DND-41 (cell line): ENCODE measurements around the gene ATP9B.

Experiments
- ATAC-seq: fragments of 200-7000 bp; cut with Tn5 transposase; 3 replicates; pipeline ENCODE4 v1.9.1; 2021; ENCODE audit warnings: low read depth; ENCODE audit not compliant: insufficient read depth
- DNase-seq: peaks from one replicate; pipeline ENCODE4 v3.0.0-alpha.2; 2020
- H2AFZ ChIP-seq: 2 replicates; pipeline ENCODE4 v1.6.0; 2012; ENCODE audit warnings: low read depth, low read length
- H3K27ac ChIP-seq: 2 replicates; pipeline ENCODE4 v1.5.1; 2012; ENCODE audit warnings: low read length, inconsistent platforms
- H3K27me3 ChIP-seq: fragments of 200-600 bp; sonication (generic); 2 replicates; pipeline ENCODE4 v1.6.0; 2012; ENCODE audit warnings: low read length, mild to moderate bottlenecking, inconsistent platforms; ENCODE audit not compliant: insufficient read depth, poor library complexity
- H3K36me3 ChIP-seq: 2 replicates; pipeline ENCODE4 v1.5.1; 2012; ENCODE audit warnings: low read length, inconsistent platforms; ENCODE audit not compliant: insufficient read depth
- H3K4me1 ChIP-seq: 2 replicates; pipeline ENCODE4 v1.5.1; 2012; ENCODE audit warnings: mild to moderate bottlenecking, low read length; ENCODE audit not compliant: insufficient read depth
- H3K4me2 ChIP-seq: 2 replicates; pipeline ENCODE4 v1.6.0; 2012; ENCODE audit warnings: mild to moderate bottlenecking, moderate library complexity, low read length, inconsistent platforms; ENCODE audit not compliant: insufficient read depth
- H3K4me3 ChIP-seq, 2 experiments: fragments of 200-600 bp in 1 of 2; shearing (Covaris generic) in 1 of 2; 2 replicates each; pipeline ENCODE4 v1.5.1; 2012 to 2016; ENCODE audit warnings: inconsistent platforms in 2 of 2, low read length in 2 of 2, mild to moderate bottlenecking in 2 of 2, low read depth in 1 of 2, moderate library complexity in 1 of 2
- H3K79me2 ChIP-seq: 2 replicates; pipeline ENCODE4 v1.6.0; 2012; ENCODE audit warnings: low read length, inconsistent platforms; ENCODE audit not compliant: insufficient read depth
- H3K9ac ChIP-seq: 2 replicates; pipeline ENCODE4 v1.6.0; 2012; ENCODE audit warnings: low read depth, mild to moderate bottlenecking, inconsistent platforms, low read length, moderate library complexity
- H3K9me3 ChIP-seq: 2 replicates; pipeline ENCODE4 v1.5.1; 2012; ENCODE audit warnings: low read length, moderate library complexity, mild to moderate bottlenecking, inconsistent platforms; ENCODE audit not compliant: insufficient read depth, severe bottlenecking
- H4K20me1 ChIP-seq: 2 replicates; pipeline ENCODE4 v1.6.0; 2012; ENCODE audit warnings: low read length; ENCODE audit not compliant: insufficient read depth
- EZH2 ChIP-seq: IDR thresholded peaks from 3 replicates; pipeline ENCODE4 v1.6.1; 2012; ENCODE audit warnings: borderline replicate concordance, low read depth, mild to moderate bottlenecking, moderate library complexity, low read length, inconsistent platforms; ENCODE audit not compliant: severe bottlenecking
- TF ChIP-seq, protein P1 (sequence below): IDR thresholded peaks from 2 replicates; pipeline ENCODE4 v1.5.1; 2012; ENCODE audit warnings: borderline replicate concordance, low read length, moderate library complexity, mild to moderate bottlenecking; ENCODE audit not compliant: poor library complexity, severe bottlenecking; ENCODE audit errors: extremely low read depth

The ATP9B gene

DNA sequence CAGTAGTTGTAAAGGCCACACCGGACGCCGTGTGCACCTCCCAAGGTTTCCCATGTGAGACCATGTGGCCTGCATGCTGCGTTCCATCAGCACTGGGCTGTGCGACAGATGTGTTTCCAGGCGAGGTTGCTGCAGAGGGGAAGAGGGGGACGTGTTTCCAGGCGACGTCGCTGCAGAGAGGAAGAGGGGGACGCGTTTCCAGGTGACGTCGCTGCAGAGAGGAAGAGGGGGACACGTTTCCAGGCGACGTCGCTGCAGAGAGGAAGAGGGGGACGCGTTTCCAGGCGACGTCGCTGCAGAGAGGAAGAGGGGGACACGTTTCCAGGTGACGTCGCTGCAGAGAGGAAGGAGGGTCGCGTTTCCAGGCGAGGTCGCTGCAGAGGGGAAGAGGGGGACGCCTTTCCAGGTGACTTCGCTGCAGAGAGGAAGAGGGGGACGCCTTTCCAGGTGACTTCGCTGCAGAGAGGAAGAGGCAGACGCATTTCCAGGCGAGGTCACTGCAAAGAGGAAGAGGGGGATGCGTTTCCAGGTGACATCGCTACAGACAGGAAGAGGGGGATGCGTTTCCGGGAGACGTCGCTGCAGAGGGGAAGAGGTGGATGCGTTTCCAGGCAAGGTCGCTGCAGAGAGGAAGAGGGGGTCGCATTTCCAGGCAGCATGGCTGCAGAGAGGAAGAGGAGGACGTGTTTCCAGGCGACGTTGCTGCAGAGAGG is 351.0 kb downstream of the ATP9B start:
- Histone ChIP-seq H3K36me3 (peaks cover 16% of the 10 kb centered on the region), H3K4me1 (no peaks in the 10 kb centered on the region), H3K4me3 (no peak overlapping the region), H3K27me3 (no peaks in the 10 kb centered on the region), H3K79me2 (peaks cover 3% of the 10 kb centered on the region; the same call in 1 of the 2 replicates), H3K9ac (no peak overlapping the region), H3K27ac (no peak overlapping the region), H4K20me1 (peaks cover 31% of the 10 kb centered on the region), H3K4me2 (no peak overlapping the region), H2AFZ (no peak overlapping the region), H3K9me3 (no peaks in the 10 kb centered on the region)
- peak; percentile 20 for DNase-seq
- no peak for TF ChIP-seq EZH2
- TF ChIP-seq, protein P1, sequence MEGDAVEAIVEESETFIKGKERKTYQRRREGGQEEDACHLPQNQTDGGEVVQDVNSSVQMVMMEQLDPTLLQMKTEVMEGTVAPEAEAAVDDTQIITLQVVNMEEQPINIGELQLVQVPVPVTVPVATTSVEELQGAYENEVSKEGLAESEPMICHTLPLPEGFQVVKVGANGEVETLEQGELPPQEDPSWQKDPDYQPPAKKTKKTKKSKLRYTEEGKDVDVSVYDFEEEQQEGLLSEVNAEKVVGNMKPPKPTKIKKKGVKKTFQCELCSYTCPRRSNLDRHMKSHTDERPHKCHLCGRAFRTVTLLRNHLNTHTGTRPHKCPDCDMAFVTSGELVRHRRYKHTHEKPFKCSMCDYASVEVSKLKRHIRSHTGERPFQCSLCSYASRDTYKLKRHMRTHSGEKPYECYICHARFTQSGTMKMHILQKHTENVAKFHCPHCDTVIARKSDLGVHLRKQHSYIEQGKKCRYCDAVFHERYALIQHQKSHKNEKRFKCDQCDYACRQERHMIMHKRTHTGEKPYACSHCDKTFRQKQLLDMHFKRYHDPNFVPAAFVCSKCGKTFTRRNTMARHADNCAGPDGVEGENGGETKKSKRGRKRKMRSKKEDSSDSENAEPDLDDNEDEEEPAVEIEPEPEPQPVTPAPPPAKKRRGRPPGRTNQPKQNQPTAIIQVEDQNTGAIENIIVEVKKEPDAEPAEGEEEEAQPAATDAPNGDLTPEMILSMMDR, result no peak
- ATAC-seq, result no peak

DNA sequence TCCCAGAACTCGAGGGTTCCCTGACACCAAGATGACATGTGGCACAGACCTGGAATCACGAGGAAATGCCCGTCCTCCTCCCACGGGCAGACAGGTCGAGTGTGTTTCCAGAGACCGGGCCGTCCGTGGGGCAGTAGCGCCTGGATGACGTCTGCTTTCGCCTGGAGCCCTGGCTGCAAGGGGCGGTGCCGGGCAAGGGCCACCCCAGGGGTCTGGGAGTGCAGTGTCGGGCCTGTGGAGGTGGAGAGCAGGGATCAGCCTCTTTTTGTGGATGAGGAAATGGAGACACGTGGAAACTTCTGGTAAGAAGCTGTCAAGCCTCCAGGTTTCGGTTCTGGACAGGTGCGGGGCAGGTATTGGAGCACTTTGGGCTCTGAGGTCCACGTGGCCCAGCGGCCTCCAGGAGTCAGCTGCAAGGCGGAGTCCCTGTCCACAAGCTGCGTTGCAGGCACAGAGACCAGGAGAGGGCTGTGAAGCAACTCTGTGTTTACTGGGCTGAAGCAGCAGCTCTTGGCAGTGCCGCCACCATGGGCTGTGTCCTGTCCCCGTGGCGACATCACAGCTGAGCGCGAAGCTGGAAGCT is 352.2 kb downstream of the ATP9B start:
- Histone ChIP-seq H3K9ac (no peak overlapping the region), H4K20me1 (peaks cover 29% of the 10 kb centered on the region), H3K36me3 (peaks cover 16% of the 10 kb centered on the region), H3K4me3 (no peak overlapping the region), H3K4me2 (no peak overlapping the region), H3K27me3 (no peaks in the 10 kb centered on the region), H2AFZ (no peak overlapping the region), H3K27ac (no peak overlapping the region), H3K79me2 (peaks cover 3% of the 10 kb centered on the region; the same call in 1 of the 2 replicates), H3K4me1 (no peaks in the 10 kb centered on the region), H3K9me3 (no peaks in the 10 kb centered on the region)
- ATAC-seq (no peak), DNase-seq (no peak)
- TF ChIP-seq EZH2, result no peak
- TF ChIP-seq, protein P1, result no peak

DNA sequence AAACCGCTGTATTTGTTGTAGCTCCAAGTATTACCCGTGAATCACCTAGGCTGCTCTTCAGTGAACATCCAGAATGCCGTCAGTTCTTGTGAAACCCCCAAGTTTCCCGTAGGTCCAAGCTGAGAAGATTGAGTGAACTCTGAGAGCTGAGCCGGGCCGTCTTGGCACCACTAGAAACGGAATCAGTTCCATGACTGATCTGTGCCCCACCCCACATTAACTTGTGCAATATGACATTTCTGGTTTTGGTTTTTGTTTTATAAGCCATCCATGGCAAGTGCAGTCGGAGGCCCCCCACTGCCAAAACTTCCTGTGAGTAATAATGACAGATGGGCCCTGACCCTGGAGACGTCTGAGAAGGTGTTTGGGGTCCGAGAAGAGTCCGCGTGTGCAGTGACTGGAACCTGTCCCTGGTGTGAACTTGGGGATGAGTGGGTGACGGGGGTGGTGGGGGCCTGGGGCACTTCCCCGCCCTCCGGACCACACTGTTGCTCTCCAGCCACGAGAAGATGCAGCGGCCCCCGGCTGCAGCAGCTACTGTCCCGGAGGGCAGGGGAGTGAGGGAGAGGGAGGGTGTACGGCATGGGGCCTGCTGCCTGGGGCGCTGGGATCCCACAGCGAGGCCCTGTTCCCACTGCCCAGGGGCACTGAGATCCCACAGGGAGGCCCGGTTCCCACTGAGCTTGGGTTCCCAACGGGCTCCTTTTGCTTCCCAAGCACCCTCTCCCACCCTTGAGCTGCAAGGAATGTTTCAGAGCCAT is 353.0 kb downstream of the ATP9B start:
- H2AFZ ChIP-seq, result no peak overlapping the region
- peaks cover 3% of the 10 kb centered on the region; the same call in 1 of the 2 replicates for H3K79me2 ChIP-seq
- peaks cover 25% of the 10 kb centered on the region for H4K20me1 ChIP-seq
- H3K4me2 ChIP-seq, result no peak overlapping the region
- no peak overlapping the region for H3K4me3 ChIP-seq
- no peaks in the 10 kb centered on the region for H3K27me3 ChIP-seq
- no peaks in the 10 kb centered on the region for H3K4me1 ChIP-seq
- H3K27ac ChIP-seq, result no peak overlapping the region
- no peak for DNase-seq
- peaks cover 16% of the 10 kb centered on the region for H3K36me3 ChIP-seq
- no peaks in the 10 kb centered on the region for H3K9me3 ChIP-seq
- no peak overlapping the region for H3K9ac ChIP-seq
- no peak for ATAC-seq
- TF ChIP-seq, protein P1, result no peak
- no peak for TF ChIP-seq EZH2
